Astrocyte (in vitro differentiated cells and primary cell): ENCODE results near the gene KLHL8. TPM values are rescaled to one million over a fixed set of nuclear protein-coding genes. Genes with fewer than 3 reads are reported as not detected.

Experiments
- DNase-seq: peaks from one replicate; pipeline ENCODE4 v3.0.0-alpha.2; 2010; ENCODE audit warnings: low read depth
- FAIRE-seq: peaks from 2 replicates; lab custom pipeline; 2011; peaks lifted over from hg19 to GRCh38; lab: Jason Lieb, UNC
- H2AFZ ChIP-seq: 2 replicates; pipeline ENCODE4 v1.6.0; 2012; ENCODE audit warnings: low read depth, low read length, inconsistent platforms
- H3K27ac ChIP-seq: 2 replicates; pipeline ENCODE4 v1.5.1; 2011; ENCODE audit warnings: low read depth, low read length, inconsistent platforms
- H3K27me3 ChIP-seq: 2 replicates; pipeline ENCODE4 v1.6.0; 2011; ENCODE audit warnings: low read length, inconsistent platforms; ENCODE audit not compliant: insufficient read depth
- H3K36me3 ChIP-seq: 2 replicates; pipeline ENCODE4 v1.5.1; 2011; ENCODE audit warnings: low read length, inconsistent platforms; ENCODE audit not compliant: insufficient read depth
- H3K4me1 ChIP-seq: 2 replicates; pipeline ENCODE4 v1.5.1; 2011; ENCODE audit warnings: low read length, inconsistent platforms; ENCODE audit not compliant: insufficient read depth
- H3K4me2 ChIP-seq: 2 replicates; pipeline ENCODE4 v1.6.0; 2012; ENCODE audit warnings: low read length, inconsistent platforms
- H3K4me3 ChIP-seq: 2 replicates; pipeline ENCODE4 v1.5.1; 2011; ENCODE audit warnings: low read depth, mild to moderate bottlenecking, low read length, inconsistent platforms; ENCODE audit not compliant: insufficient read depth
- H3K79me2 ChIP-seq: 2 replicates; pipeline ENCODE4 v1.6.0; 2012; ENCODE audit warnings: mild to moderate bottlenecking, low read length, inconsistent platforms; ENCODE audit not compliant: insufficient read depth
- H3K9ac ChIP-seq: 2 replicates; pipeline ENCODE4 v1.6.0; 2012; ENCODE audit warnings: mild to moderate bottlenecking, low read length, inconsistent platforms
- H3K9me3 ChIP-seq: 2 replicates; pipeline ENCODE4 v1.5.1; 2012; ENCODE audit warnings: low read depth, mild to moderate bottlenecking, low read length, inconsistent platforms; ENCODE audit not compliant: insufficient read depth
- H4K20me1 ChIP-seq: 2 replicates; pipeline ENCODE4 v1.6.0; 2012; ENCODE audit warnings: low read length, inconsistent platforms; ENCODE audit not compliant: insufficient read depth
- H3K27ac Mint-ChIP-seq: one replicate; pipeline ENCODE4 v1.8.0; 2021; ENCODE audit warnings: mild to moderate bottlenecking, mixed read lengths; ENCODE audit not compliant: unreplicated experiment
- H3K27me3 Mint-ChIP-seq: one replicate; pipeline ENCODE4 v1.8.0; 2021; ENCODE audit warnings: low read depth, mixed read lengths; ENCODE audit not compliant: unreplicated experiment
- H3K36me3 Mint-ChIP-seq: one replicate; pipeline ENCODE4 v1.8.0; 2021; ENCODE audit warnings: low read depth, mixed read lengths; ENCODE audit not compliant: unreplicated experiment
- H3K4me1 Mint-ChIP-seq: one replicate; pipeline ENCODE4 v1.8.0; 2021; ENCODE audit warnings: low read depth, mixed read lengths; ENCODE audit not compliant: unreplicated experiment
- H3K4me3 Mint-ChIP-seq: one replicate; pipeline ENCODE4 v1.8.0; 2021; ENCODE audit warnings: mild to moderate bottlenecking, moderate library complexity, mixed read lengths; ENCODE audit not compliant: unreplicated experiment
- H3K9me3 Mint-ChIP-seq: one replicate; pipeline ENCODE4 v1.8.0; 2021; ENCODE audit warnings: mild to moderate bottlenecking, mixed read lengths; ENCODE audit not compliant: unreplicated experiment
- CTCF ChIP-seq: IDR thresholded peaks from 2 replicates; pipeline ENCODE4 v1.5.1; 2011; ENCODE audit warnings: low read depth, mild to moderate bottlenecking, inconsistent platforms, low read length, moderate library complexity; ENCODE audit not compliant: insufficient read depth
- EZH2 ChIP-seq: IDR thresholded peaks from 2 replicates; pipeline ENCODE4 v1.6.1; 2012; ENCODE audit warnings: mild to moderate bottlenecking, low read length, inconsistent platforms; ENCODE audit not compliant: insufficient read depth
- total RNA-seq: library from RNA; stranded (reverse); gene quantifications from 2 replicates; pipeline ENCODE4 v1.2.1, GENCODE V29; 2021

KLHL8 gene
- total RNA-seq, 1 donor from 2014 or later, result 11.8 TPM

GRCh38 chr4:87239821-87240220, 19.4 kb upstream of the KLHL8 start:
- FAIRE-seq (no peak), DNase-seq (no peak)
- no peak overlapping the region for H3K4me3 ChIP-seq
- no peak overlapping the region for H3K27ac ChIP-seq
- no peak overlapping the region for H3K9ac ChIP-seq
- no peaks in the 10 kb centered on the region for H3K4me1 Mint-ChIP-seq
- H3K79me2 ChIP-seq, result no peaks in the 10 kb centered on the region
- TF ChIP-seq CTCF, result no peak
- TF ChIP-seq EZH2, result no peak
- H3K4me3 Mint-ChIP-seq, result no peak overlapping the region
- H3K9me3 ChIP-seq, result no peaks in the 10 kb centered on the region
- no peak overlapping the region for H3K27ac Mint-ChIP-seq
- peaks cover 5% of the 10 kb centered on the region for H3K4me1 ChIP-seq
- H3K27me3 Mint-ChIP-seq, result no peaks in the 10 kb centered on the region
- no peak overlapping the region for H2AFZ ChIP-seq
- no peaks in the 10 kb centered on the region for H3K36me3 ChIP-seq
- peaks cover 14% of the 10 kb centered on the region for H3K9me3 Mint-ChIP-seq
- H3K4me2 ChIP-seq, result no peak overlapping the region
- H3K27me3 ChIP-seq, result no peaks in the 10 kb centered on the region
- no peaks in the 10 kb centered on the region for H4K20me1 ChIP-seq
- no peaks in the 10 kb centered on the region for H3K36me3 Mint-ChIP-seq

GRCh38 chr4:87239194-87239593, 18.8 kb upstream of the KLHL8 start:
- Histone ChIP-seq H3K27me3 (no peaks in the 10 kb centered on the region), H3K4me2 (no peak overlapping the region), H3K36me3 (no peaks in the 10 kb centered on the region), H3K9me3 (no peaks in the 10 kb centered on the region), H4K20me1 (no peaks in the 10 kb centered on the region), H3K79me2 (no peaks in the 10 kb centered on the region), H3K27ac (no peak overlapping the region), H2AFZ (no peak overlapping the region), H3K4me1 (peaks cover 5% of the 10 kb centered on the region), H3K4me3 (no peak overlapping the region), H3K9ac (no peak overlapping the region)
- TF ChIP-seq CTCF, result no peak
- TF ChIP-seq EZH2, result no peak
- Mint-ChIP-seq H3K4me3 (no peak overlapping the region), H3K9me3 (peaks cover 11% of the 10 kb centered on the region), H3K27ac (no peak overlapping the region), H3K36me3 (no peaks in the 10 kb centered on the region), H3K4me1 (no peaks in the 10 kb centered on the region), H3K27me3 (no peaks in the 10 kb centered on the region)
- no peak for FAIRE-seq
- DNase-seq, result no peak

GRCh38 chr4:87236861-87237260, 16.4 kb upstream of the KLHL8 start:
- no peaks in the 10 kb centered on the region for H3K4me1 Mint-ChIP-seq
- TF ChIP-seq EZH2 (no peak), CTCF (no peak)
- no peak for FAIRE-seq
- no peak overlapping the region for H3K27ac Mint-ChIP-seq
- H3K36me3 ChIP-seq, result no peaks in the 10 kb centered on the region
- DNase-seq, result no peak
- H2AFZ ChIP-seq, result no peak overlapping the region
- H3K27me3 Mint-ChIP-seq, result no peaks in the 10 kb centered on the region
- no peaks in the 10 kb centered on the region for H3K79me2 ChIP-seq
- no peak overlapping the region for H3K9ac ChIP-seq
- H3K4me2 ChIP-seq, result no peak overlapping the region
- H3K4me3 ChIP-seq, result no peak overlapping the region
- H3K9me3 ChIP-seq, result no peaks in the 10 kb centered on the region
- H3K27ac ChIP-seq, result no peak overlapping the region
- no peaks in the 10 kb centered on the region for H4K20me1 ChIP-seq
- H3K27me3 ChIP-seq, result no peaks in the 10 kb centered on the region
- H3K4me1 ChIP-seq, result peaks cover 5% of the 10 kb centered on the region
- H3K36me3 Mint-ChIP-seq, result no peaks in the 10 kb centered on the region
- no peak overlapping the region for H3K4me3 Mint-ChIP-seq
- no peaks in the 10 kb centered on the region for H3K9me3 Mint-ChIP-seq
